ENCODE data around the gene CEP78. TPM values are rescaled to one million over a fixed set of nuclear protein-coding genes. Genes with fewer than 3 reads are reported as not detected.

CEP78 gene
- total and polyA plus RNA-seq, 2 donors: 22.8 to 30.4 TPM

DNA sequence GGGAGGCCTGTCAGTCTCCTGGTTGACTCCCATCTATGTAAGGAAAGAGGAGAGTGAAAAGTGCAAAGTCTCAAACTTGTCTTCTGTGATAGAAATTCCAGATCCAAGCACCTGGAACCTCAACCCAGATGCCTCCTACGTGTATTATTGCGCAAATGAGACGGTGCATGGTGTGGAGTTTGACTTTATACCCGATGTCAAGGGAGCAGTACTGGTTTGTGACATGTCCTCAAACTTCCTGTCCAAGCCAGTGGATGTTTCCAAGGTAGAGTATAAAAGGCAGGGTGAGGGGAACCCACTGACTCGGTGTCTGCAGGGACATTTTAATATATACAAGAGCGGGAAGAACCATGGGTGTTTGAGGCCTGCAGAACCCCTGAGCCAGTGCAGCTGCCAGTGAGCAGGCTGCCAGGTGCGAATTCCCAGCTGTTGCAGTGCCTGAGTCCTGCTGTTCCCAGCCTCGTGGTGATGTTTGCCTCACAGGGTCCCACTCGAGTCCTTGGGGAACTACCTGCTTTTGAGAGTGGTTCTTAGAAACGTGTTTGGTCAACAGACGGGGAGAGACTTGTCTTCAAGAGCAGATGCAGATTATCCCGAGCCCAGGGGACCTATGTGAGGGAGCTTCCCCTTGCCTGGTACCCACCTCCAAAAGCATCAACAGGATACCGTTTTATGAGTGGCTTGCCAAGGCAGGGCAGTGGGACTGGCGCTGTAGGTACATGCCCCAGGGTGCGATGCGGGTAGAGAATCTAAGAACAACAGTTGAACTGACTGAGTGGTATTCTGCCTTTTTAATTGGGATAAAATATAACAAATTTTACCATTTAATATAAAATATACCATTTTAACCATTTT lies 70.6 kb downstream of the CEP78 start:
- H3K27me3 ChIP-seq (ENCODE audit: control insufficient read depth in 2 of 2, insufficient read depth in 1 of 2, low read length in 1 of 2): no peaks in the 10 kb centered on the region
- WGBS: 84% methylated on average over 16 of the region's 16 CpGs
- H3K4me1 ChIP-seq (ENCODE audit: control insufficient read depth in 2 of 2, insufficient read depth in 2 of 2, low read length in 2 of 2): no peaks in the 10 kb centered on the region
- H3K9me3 ChIP-seq (ENCODE audit: control insufficient read depth in 2 of 2, insufficient read depth in 1 of 2, low read length in 1 of 2): no peaks in the 10 kb centered on the region
- H3K4me3 ChIP-seq (ENCODE audit: low read length in 2 of 2): no peak overlapping the region
- no peak overlapping the region for H3K27ac ChIP-seq (ENCODE audit: low read depth in 1 of 2, low read length in 1 of 2)
- H3K36me3 ChIP-seq (ENCODE audit: control insufficient read depth in 2 of 2, insufficient read depth in 2 of 2, low read length in 1 of 2): peaks cover 26 to 37% of the 10 kb centered on the region in 2 donors
- DNase-seq (ENCODE audit: low read depth in 6 of 9, low spot score in 9 of 9): no peak

DNA sequence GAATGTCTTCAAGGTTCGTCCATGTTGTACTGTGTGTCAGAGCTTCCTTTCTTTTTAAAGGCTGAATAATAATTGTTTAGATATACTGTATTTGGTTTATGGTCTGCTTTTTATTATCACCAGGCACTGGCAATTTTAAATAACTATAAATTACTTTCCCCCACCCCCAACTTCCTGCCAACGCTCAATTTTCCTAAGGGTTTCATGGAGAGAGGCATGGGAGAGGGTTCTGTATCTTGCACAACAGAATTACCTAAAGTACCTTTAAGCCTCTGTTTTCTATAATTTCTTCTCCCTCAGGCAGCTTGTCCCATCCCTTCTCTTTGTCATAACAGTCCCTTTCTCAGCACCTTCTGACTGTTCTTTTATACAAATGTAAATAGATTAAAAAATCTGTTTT lies 71.5 kb downstream of the CEP78 start:
- Histone ChIP-seq H3K36me3 (ENCODE audit: control insufficient read depth in 2 of 2, insufficient read depth in 2 of 2, low read length in 1 of 2) (peaks cover 26 to 37% of the 10 kb centered on the region in 2 donors), H3K27me3 (ENCODE audit: control insufficient read depth in 2 of 2, insufficient read depth in 1 of 2, low read length in 1 of 2) (no peaks in the 10 kb centered on the region), H3K4me3 (ENCODE audit: low read length in 2 of 2) (no peak overlapping the region), H3K9me3 (ENCODE audit: control insufficient read depth in 2 of 2, insufficient read depth in 1 of 2, low read length in 1 of 2) (no peaks in the 10 kb centered on the region), H3K4me1 (ENCODE audit: control insufficient read depth in 2 of 2, insufficient read depth in 2 of 2, low read length in 2 of 2) (no peaks in the 10 kb centered on the region), H3K27ac (ENCODE audit: low read depth in 1 of 2, low read length in 1 of 2) (no peak overlapping the region)
- DNase-seq (ENCODE audit: low read depth in 6 of 9, low spot score in 9 of 9): no peak
- WGBS: 97% methylated on average over 2 of the region's 2 CpGs

DNA sequence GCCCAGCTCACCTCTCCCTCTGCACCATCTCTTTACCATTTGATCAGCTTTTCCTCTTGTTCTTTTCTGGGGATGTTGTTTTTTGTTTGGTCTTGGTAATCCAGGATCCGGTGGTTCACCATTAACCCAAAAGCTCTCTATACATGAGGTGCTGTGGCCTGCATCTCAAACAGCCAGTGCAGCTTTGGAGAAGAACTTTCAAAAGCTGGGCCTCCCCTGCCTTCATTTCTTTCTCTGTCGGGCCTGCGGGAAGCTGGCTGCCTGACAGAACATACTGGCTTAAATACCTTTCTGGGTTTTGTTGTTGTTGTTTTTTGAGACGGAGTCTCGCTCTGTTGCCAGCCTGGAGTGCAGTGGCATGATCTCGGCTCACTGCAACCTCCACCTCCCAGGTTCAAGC lies 73.2 kb downstream of the CEP78 start:
- Histone ChIP-seq H3K4me1 (ENCODE audit: control insufficient read depth in 2 of 2, insufficient read depth in 2 of 2, low read length in 2 of 2) (no peaks in the 10 kb centered on the region), H3K4me3 (ENCODE audit: low read length in 2 of 2) (no peak overlapping the region), H3K27ac (ENCODE audit: low read depth in 1 of 2, low read length in 1 of 2) (no peak overlapping the region), H3K9me3 (ENCODE audit: control insufficient read depth in 2 of 2, insufficient read depth in 1 of 2, low read length in 1 of 2) (no peaks in the 10 kb centered on the region), H3K36me3 (ENCODE audit: control insufficient read depth in 2 of 2, insufficient read depth in 2 of 2, low read length in 1 of 2) (peaks cover 24 to 34% of the 10 kb centered on the region in 2 donors), H3K27me3 (ENCODE audit: control insufficient read depth in 2 of 2, insufficient read depth in 1 of 2, low read length in 1 of 2) (no peaks in the 10 kb centered on the region)
- 95% methylated on average over 6 of the region's 6 CpGs for WGBS
- DNase-seq (ENCODE audit: low read depth in 6 of 9, low spot score in 9 of 9): no peak

DNA sequence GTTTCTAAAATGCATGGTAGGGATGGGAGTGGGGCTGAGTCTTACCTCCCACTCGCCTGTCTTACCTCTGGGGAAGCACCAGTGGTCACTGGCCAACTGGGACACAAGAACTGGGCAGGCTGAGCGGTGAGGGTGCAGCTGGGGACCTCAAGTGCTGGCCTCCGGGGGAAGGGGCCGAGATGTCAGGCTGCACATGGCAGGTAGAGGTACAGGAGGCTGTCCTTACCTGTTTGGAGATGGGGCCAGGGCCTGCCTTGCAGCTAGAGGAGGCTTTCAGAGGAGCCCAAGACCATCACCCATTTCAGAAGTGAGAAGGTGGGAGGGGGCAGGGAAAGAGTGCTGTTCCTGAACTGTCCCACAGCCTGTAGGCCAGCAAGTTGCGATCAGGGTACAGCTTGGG lies 75.2 kb downstream of the CEP78 start:
- Histone ChIP-seq H3K9me3 (ENCODE audit: control insufficient read depth in 2 of 2, insufficient read depth in 1 of 2, low read length in 1 of 2) (no peaks in the 10 kb centered on the region), H3K4me3 (ENCODE audit: low read length in 2 of 2) (no peak overlapping the region), H3K36me3 (ENCODE audit: control insufficient read depth in 2 of 2, insufficient read depth in 2 of 2, low read length in 1 of 2) (peaks cover 20 to 27% of the 10 kb centered on the region in 2 donors), H3K4me1 (ENCODE audit: control insufficient read depth in 2 of 2, insufficient read depth in 2 of 2, low read length in 2 of 2) (no peaks in the 10 kb centered on the region), H3K27me3 (ENCODE audit: control insufficient read depth in 2 of 2, insufficient read depth in 1 of 2, low read length in 1 of 2) (no peaks in the 10 kb centered on the region), H3K27ac (ENCODE audit: low read depth in 1 of 2, low read length in 1 of 2) (no peak overlapping the region)
- no peak for DNase-seq (ENCODE audit: low read depth in 6 of 9, low spot score in 9 of 9)
- WGBS: 98% methylated on average over 5 of the region's 5 CpGs

DNA sequence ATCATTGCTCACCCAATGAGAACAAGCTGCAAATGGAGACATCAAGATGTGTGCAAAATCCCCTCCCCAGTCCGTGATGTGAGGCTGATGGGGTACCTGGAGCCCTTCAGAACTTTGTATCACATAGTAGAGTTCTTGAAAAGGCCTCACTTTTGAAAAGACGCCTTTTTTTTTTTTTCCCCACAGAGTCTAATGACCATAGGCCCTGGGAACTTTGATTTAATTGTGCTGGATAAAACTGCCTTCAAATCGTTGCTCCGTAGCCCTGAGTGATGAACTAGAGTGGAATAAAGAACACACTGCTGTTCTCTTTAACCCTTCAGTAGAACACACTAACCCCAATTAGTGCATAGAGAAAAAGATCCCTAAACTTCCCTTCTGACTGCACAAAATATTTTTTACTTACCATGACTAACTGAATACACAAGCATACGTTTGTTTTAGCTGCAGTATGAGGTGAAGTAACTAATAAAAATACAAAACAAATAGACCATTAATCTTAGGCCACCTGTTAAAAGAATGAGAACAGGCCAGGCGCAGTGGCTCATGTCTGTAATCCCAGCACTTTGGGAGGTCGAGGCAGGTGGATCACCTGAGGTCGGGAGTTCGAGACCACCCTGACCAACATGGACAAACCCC lies 76.1 kb downstream of the CEP78 start:
- Histone ChIP-seq H3K27ac (ENCODE audit: low read depth in 1 of 2, low read length in 1 of 2) (no peak overlapping the region), H3K4me1 (ENCODE audit: control insufficient read depth in 2 of 2, insufficient read depth in 2 of 2, low read length in 2 of 2) (no peaks in the 10 kb centered on the region), H3K27me3 (ENCODE audit: control insufficient read depth in 2 of 2, insufficient read depth in 1 of 2, low read length in 1 of 2) (no peaks in the 10 kb centered on the region), H3K4me3 (ENCODE audit: low read length in 2 of 2) (no peak overlapping the region), H3K9me3 (ENCODE audit: control insufficient read depth in 2 of 2, insufficient read depth in 1 of 2, low read length in 1 of 2) (no peaks in the 10 kb centered on the region), H3K36me3 (ENCODE audit: control insufficient read depth in 2 of 2, insufficient read depth in 2 of 2, low read length in 1 of 2) (peaks cover 18 to 25% of the 10 kb centered on the region in 2 donors)
- no peak for DNase-seq (ENCODE audit: low read depth in 6 of 9, low spot score in 9 of 9)
- 96% methylated on average over 9 of the region's 9 CpGs for WGBS

DNA sequence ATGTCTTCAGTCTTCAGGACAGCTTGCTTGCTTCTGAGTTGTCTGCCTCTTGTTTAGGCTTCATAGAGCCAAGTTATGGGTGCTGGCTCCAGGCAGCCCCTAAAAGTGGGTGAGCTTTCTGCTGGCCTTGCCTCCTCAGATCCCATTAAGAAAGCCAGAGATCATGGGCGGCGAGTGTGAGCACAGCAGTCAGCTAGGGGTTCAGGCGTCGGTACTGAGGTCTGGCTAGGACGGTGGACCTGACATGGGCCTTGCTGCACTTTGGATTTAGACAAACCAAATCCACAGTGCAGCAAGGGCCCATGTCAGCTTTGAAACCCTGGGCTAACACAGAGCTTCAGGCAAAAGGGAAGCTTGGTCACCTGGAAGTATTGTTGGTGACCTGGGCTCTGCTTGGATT lies 78.7 kb downstream of the CEP78 start:
- Histone ChIP-seq H3K36me3 (ENCODE audit: control insufficient read depth in 2 of 2, insufficient read depth in 2 of 2, low read length in 1 of 2) (peaks cover 20 to 23% of the 10 kb centered on the region in 2 donors), H3K27ac (ENCODE audit: low read depth in 1 of 2, low read length in 1 of 2) (no peak overlapping the region), H3K4me1 (ENCODE audit: control insufficient read depth in 2 of 2, insufficient read depth in 2 of 2, low read length in 2 of 2) (no peaks in the 10 kb centered on the region), H3K27me3 (ENCODE audit: control insufficient read depth in 2 of 2, insufficient read depth in 1 of 2, low read length in 1 of 2) (no peaks in the 10 kb centered on the region), H3K4me3 (ENCODE audit: low read length in 2 of 2) (no peak overlapping the region), H3K9me3 (ENCODE audit: control insufficient read depth in 2 of 2, insufficient read depth in 1 of 2, low read length in 1 of 2) (no peaks in the 10 kb centered on the region)
- DNase-seq (ENCODE audit: low read depth in 6 of 9, low spot score in 9 of 9): no peak
- WGBS: 98% methylated on average over 5 of the region's 5 CpGs

DNA sequence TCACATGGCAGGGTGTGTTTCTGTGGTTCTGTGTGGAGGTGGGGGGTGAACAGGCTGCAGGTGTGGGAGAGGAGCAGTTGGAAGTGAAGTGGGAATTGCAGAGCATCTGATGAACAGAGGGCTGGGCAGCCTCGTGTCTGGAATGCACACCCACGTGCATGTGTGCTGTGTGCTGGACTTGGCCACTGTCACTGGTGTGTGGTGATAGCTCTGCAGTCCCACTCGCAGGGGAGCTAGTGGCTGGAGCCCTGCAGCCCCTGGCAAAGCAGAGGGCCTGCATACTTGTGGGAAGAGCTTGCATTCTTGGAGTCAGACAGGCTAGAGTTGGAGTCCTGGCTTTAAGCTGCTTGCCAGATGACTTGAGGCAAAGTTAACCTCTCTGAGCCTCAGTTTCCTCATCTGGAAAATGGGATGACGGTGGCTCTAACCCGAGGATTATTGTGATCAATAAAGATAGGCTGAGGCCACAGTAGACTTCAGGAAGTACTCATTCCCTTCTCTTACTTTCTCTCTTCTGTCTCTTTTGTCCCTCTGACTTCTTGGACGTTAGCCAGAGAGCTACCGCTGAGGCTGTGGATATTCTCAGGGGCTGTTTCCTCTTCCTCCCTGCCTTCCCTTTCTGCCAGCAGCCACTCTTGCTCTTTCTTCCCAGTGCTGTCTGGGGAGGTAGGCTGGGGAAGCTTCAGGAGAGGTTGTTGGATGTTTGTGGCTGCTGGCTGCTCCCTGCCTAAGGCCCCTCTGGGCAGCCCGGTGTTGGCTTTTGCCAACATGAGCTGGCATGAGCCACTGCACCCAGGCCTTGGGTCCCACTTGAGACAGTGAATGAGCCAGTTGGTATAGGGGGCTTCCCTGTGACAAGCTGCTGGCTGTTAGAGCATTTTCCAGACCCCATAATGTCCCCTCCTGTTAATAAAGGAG lies 79.3 kb downstream of the CEP78 start:
- 73% methylated on average over 8 of the region's 8 CpGs for WGBS
- DNase-seq (ENCODE audit: low read depth in 6 of 9, low spot score in 9 of 9): no peak
- H3K36me3 ChIP-seq (ENCODE audit: control insufficient read depth in 2 of 2, insufficient read depth in 2 of 2, low read length in 1 of 2): peaks cover 18 to 22% of the 10 kb centered on the region in 2 donors

DNA sequence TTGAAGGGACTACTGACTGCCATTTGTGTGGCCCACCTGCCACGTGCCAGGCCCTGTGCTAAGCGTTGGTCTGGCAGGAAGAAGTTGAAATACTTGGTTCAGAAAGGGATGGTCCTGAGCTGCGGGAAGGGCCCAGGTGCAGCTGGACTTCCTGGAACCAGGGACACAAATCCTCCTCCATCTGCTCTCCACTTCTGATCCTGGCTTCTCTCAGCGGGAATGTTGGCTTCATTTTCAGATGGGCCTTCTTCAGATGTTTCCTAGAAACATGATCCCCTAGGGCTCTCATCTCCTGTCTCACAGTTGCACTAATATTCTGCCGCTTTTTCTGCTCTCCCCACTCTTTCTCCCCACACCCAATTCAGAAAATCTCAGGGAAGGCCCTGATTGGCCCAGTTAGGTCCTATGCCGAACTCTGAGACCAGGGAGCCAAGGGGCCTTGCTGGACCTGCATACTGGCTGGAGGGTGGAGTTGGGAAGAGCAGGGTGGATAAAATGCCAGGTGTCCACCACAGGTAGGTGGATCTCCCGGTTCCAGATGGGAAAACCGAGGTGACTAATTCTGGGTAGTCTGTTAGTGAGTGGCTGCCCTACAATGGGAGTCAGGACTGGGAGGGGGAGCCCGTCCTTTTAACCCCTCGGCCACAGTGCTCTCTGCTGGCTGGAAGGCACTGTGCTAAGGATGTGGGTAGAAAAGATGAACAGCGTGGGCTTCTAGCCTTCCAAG lies 80.5 kb downstream of the CEP78 start:
- Histone ChIP-seq H3K27me3 (ENCODE audit: control insufficient read depth in 2 of 2, insufficient read depth in 1 of 2, low read length in 1 of 2) (no peaks in the 10 kb centered on the region), H3K4me1 (ENCODE audit: control insufficient read depth in 2 of 2, insufficient read depth in 2 of 2, low read length in 2 of 2) (no peaks in the 10 kb centered on the region), H3K4me3 (ENCODE audit: low read length in 2 of 2) (no peak overlapping the region), H3K27ac (ENCODE audit: low read depth in 1 of 2, low read length in 1 of 2) (no peak overlapping the region), H3K9me3 (ENCODE audit: control insufficient read depth in 2 of 2, insufficient read depth in 1 of 2, low read length in 1 of 2) (no peaks in the 10 kb centered on the region), H3K36me3 (ENCODE audit: control insufficient read depth in 2 of 2, insufficient read depth in 2 of 2, low read length in 1 of 2) (peaks cover 12 to 22% of the 10 kb centered on the region in 2 donors)
- WGBS: 98% methylated on average over 11 of the region's 11 CpGs
- no peak for DNase-seq (ENCODE audit: low read depth in 6 of 9, low spot score in 9 of 9)

More for the DNA sequence above, 79.3 kb downstream of the CEP78 start:
- H3K9me3 ChIP-seq (ENCODE audit: control insufficient read depth in 2 of 2, insufficient read depth in 1 of 2, low read length in 1 of 2): no peaks in the 10 kb centered on the region
- H3K27me3 ChIP-seq (ENCODE audit: control insufficient read depth in 2 of 2, insufficient read depth in 1 of 2, low read length in 1 of 2): no peaks in the 10 kb centered on the region
- no peaks in the 10 kb centered on the region for H3K4me1 ChIP-seq (ENCODE audit: control insufficient read depth in 2 of 2, insufficient read depth in 2 of 2, low read length in 2 of 2)
- no peak overlapping the region for H3K27ac ChIP-seq (ENCODE audit: low read depth in 1 of 2, low read length in 1 of 2)
- no peak overlapping the region for H3K4me3 ChIP-seq (ENCODE audit: low read length in 2 of 2)

Data from thymus (tissue), 11 donors.